GM13977 (cell line): ENCODE data around the gene POLD1.
"Not testable (repeated sequence)": the region's sequence is repeated elsewhere in the genome, so short reads cannot be mapped to it uniquely, and the experiment has no call there.

Source experiments
- DNase-seq: peaks from one replicate; pipeline ENCODE4 v3.0.0; 2012; ENCODE audit warnings: low spot score
- in situ Hi-C: fragments of 300-500 bp; cut with MboI; formaldehyde crosslinking; loops from one replicate; pipeline ENCODE4 v1.12.0; 2022; ENCODE audit warnings: low sequenced_read_pairs, low pct_unique_long_range_greater_than_20kb, mixed read lengths, inconsistent platforms; ENCODE audit not compliant: unreplicated experiment
- TF ChIP-seq, protein P1 (sequence below): IDR thresholded peaks from 2 replicates; pipeline ENCODE4 v1.5.1; 2012; ENCODE audit warnings: mild to moderate bottlenecking, control low read depth; ENCODE audit not compliant: insufficient read depth; ENCODE audit errors: extremely low read depth, missing control alignments

Gene POLD1

DNA sequence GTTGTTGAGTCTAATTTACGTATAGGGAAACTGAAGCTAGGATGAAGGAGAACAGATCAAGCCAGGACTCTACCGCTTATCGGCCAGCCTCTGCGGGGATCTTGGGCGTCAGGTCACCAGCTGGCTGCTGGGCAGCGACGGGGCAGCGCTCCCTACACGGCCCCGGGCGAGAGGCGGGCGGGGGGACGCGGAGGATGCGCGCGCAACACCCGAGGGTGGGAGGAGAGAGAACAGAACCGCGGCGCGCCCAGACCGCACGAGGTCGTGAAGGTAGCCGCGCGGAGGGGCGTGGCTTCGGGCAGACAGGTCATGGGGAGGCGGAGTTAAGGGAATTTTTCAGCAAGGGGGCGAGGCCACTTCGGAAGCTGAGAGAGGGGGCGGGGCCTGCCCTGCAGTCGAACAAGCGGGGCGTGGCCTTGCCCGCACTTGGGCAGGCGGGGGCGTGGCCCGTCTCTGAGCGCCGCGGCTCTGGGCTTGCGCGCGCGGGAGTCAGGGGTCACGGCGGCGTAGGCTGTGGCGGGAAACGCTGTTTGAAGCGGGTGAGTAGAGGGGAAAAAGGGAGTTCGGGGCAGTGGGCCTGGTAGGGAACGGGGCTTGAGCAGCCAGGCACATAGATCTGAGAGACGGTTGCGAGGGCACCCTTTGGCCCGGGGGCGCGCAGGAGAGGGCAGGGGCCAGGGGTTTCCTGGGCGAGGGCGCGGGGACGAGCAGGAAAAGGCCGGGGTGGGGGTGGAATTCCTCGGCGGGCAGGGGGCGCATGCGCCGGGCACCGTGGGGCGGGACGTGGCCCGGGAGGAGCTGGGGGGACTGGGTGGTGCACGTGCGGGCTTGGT, at the start of gene POLD1:
TSS of gene POLD1 (plus strand) at position 496 of the 833 bp plus-strand sequence. CDS start 14,505 bp downstream, outside the sequence.
- in situ Hi-C loops = no loop called here
- peak; percentile 100 for DNase-seq

DNA sequence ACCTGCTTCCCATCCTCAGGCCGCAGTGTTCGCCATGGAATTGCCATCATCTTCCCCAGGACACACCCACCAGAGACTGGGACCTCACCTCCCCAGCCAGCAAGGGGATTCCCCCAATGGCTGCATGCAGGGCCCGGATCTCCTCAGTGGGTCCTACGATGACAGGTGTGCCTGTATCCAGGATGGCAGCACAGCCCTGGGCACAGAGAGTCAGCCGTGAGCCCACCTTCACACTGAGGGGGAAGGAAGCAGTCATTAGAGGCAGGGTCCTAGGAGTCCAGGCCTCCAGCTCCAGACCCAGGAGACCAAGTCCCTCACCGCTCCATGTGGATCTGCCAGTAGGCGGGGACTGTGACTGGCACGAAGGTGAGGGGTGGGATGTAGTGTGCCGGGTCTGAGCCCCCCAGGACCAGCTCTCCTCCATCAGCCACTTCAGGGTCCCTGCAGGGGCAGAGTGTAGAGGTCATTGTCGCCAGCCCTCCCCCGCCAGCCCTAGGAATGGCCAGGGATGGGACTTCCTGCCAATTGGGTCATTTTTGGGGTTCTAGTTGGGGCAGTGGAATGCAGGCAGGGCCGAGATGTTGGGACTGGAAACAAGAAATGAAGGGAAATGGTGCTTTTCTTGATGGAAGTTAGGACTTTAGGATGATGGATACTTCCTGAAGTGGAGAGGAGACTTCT, 49.3 kb upstream of the POLD1 start:
- TF ChIP-seq, protein P1, sequence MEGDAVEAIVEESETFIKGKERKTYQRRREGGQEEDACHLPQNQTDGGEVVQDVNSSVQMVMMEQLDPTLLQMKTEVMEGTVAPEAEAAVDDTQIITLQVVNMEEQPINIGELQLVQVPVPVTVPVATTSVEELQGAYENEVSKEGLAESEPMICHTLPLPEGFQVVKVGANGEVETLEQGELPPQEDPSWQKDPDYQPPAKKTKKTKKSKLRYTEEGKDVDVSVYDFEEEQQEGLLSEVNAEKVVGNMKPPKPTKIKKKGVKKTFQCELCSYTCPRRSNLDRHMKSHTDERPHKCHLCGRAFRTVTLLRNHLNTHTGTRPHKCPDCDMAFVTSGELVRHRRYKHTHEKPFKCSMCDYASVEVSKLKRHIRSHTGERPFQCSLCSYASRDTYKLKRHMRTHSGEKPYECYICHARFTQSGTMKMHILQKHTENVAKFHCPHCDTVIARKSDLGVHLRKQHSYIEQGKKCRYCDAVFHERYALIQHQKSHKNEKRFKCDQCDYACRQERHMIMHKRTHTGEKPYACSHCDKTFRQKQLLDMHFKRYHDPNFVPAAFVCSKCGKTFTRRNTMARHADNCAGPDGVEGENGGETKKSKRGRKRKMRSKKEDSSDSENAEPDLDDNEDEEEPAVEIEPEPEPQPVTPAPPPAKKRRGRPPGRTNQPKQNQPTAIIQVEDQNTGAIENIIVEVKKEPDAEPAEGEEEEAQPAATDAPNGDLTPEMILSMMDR = no peak
- no peak for DNase-seq
- in situ Hi-C loops = no loop called here

More for the DNA sequence above, at the start of gene POLD1:
- TF ChIP-seq, protein P1 = no peak

DNA sequence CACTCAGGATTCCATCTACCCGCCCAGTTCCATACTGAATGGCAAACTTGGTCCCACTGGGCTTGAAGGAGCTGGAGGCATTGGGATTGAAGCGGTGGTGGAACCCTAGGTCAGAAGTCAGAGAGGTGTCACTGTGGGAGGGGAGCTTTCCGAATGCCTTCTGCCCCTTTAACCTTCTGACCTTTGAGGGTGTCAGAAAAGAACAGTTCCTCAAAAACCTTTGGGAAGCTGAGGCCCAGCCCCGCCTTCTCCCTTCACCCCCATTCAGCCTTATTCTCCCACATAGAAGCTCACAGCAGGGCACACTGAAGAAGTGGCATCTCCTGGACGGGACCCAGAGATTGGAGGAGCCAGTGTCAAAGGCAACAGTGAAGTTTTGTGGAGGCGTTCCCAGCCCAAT, 47.1 kb upstream of the POLD1 start:
- in situ Hi-C loops, DNase-seq: not testable (repeated sequence)

DNA sequence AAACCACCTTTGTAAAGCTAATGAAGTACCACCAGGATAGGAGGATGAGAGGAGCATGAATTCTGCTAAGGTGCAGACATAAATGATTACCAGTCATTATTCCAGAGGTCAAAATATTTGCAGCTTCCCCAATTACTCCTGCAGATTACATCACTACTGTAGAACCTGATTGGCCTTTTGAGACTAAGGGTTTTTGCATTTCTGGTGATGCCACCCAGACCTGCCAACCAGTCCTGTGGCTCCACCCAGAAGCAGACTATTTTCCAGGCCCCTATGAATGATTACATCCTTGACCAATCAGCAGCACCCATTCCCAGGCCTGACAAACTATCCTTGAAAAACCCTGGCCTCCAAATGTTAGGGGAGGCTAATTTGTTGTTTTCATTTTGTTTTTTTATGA, 43.8 kb upstream of the POLD1 start:
- TF ChIP-seq, protein P1 = no peak
- in situ Hi-C loops = no loop called here
- DNase-seq = no peak

DNA sequence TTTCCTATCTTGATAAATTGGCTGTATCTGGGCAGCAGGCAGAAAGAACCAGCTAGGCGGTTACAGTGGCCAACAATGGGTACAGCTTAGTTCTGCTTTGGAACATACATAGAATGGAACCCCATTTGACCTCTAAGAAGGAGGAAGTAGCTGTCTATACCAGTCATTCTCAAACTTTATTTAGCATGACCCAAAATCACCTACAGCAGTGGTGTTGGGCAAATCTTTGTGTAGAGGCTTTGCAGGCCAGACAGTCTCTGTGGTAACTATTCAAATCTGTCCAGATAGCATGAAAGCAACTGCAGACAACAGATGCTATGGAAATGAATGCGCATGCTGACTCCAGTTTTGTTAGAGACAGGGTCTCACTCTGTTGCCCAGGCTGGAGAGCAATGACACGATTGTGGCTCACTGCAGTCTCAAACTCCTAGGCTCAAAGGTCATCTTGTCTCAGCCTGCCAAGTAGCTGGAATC, 43.0 kb upstream of the POLD1 start:
- DNase-seq = peak; percentile 61
- in situ Hi-C loops = no loop called here
- TF ChIP-seq, protein P1 = no peak

DNA sequence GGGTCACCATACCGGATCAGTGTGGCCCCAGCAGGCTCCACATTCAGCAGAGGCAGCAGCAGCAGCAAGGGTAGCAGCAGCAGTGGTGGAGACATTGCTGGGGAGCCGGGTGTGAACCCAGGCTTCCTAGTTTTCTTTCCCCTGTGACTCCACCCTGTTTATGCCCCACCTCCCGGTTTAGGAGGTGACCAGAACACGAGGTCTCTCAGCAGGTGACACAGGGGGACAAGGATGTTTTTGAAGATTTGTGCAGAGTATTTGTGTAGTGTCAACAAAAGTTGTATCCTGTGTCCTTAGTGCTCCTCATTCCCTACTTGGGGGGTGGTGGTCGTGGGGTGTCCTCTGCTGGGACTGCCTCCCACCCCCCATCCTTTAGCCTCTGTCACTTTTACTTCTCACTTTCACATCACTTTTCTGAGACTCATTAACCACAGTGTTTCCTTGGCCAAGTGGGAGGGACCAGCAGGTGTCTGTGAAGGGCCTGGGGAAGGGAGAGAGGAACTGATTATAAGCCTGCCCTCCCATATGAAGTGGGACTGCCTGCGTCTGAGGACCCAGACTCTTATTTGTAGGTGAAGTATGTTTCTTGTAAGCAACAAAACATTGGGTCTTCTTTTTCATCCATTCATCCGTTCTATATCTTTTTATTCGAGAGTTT, 39.4 kb upstream of the POLD1 start:
- in situ Hi-C loops = no loop called here
- peak; percentile 45 for DNase-seq
- TF ChIP-seq, protein P1 = no peak

DNA sequence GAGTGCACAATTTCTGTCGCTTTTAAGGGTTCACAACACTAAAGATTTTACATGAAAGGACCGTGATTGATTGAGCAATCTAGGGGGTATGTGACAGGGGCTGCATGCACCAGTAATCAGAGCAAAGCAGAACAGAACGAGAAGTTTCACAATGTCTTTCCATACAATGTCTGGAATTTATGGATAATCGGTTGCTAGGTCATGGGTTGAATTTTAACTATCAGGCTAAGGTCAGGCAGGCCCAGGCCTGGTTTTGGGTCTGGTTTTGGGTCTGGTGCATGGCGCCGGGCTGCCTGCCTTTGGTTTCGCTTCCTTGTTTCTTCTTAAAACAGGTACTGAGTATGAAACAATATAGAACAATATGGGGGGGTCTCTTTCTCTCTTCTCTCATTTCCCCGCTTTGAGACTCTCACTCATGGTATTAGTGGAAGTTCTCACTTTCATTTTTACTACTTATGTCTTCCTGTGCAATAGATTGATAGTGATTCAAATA, 37.0 kb upstream of the POLD1 start:
- in situ Hi-C loops, DNase-seq: not testable (repeated sequence)
